PC-3 (cell line): ENCODE data around the gene BMPR1A.

Experiments used
- EZH2phosphoT487 ChIP-seq: fragments of 300-600 bp; sonication (generic); IDR thresholded peaks from 2 replicates; pipeline ENCODE4 v1.6.1; 2018; ENCODE audit warnings: mild to moderate bottlenecking, antibody characterized with exemption, low read length, borderline replicate concordance
- TF ChIP-seq, protein P1 (sequence below): fragments of 300-600 bp; sonication (generic); conservative IDR thresholded peaks from 2 replicates; pipeline ENCODE4 v1.5.1; 2017; ENCODE audit warnings: antibody characterized with exemption, low read depth, mild to moderate bottlenecking, low read length

DNA sequence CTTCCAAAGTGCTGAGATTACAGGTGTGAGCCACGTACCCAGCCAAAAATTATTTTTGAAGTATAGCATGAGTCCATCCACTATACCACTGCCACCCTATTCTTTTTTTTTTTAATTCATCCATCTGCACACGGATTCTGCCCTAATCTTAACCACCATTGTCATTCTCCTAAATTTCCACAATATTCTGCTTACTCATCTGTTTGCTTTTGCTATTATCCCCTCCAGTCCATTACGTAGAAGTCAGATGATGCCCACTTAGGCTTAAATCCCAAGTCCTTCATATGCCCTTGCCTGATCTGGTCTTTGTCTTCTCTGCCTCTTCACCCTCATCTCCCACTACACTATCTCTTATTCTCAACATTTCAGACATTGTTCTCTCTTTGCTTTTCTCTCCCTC is 114.3 kb downstream of the BMPR1A start:
- no peak for TF ChIP-seq EZH2phosphoT487
- TF ChIP-seq, protein P1, sequence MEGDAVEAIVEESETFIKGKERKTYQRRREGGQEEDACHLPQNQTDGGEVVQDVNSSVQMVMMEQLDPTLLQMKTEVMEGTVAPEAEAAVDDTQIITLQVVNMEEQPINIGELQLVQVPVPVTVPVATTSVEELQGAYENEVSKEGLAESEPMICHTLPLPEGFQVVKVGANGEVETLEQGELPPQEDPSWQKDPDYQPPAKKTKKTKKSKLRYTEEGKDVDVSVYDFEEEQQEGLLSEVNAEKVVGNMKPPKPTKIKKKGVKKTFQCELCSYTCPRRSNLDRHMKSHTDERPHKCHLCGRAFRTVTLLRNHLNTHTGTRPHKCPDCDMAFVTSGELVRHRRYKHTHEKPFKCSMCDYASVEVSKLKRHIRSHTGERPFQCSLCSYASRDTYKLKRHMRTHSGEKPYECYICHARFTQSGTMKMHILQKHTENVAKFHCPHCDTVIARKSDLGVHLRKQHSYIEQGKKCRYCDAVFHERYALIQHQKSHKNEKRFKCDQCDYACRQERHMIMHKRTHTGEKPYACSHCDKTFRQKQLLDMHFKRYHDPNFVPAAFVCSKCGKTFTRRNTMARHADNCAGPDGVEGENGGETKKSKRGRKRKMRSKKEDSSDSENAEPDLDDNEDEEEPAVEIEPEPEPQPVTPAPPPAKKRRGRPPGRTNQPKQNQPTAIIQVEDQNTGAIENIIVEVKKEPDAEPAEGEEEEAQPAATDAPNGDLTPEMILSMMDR = no peak
